Stimulated activated naive CD4-positive, alpha-beta T cell (primary cell): ENCODE measurements around the gene CLEC16A.

Experiments
- DNase-seq, 6 experiments: peaks; one replicate each; lab custom pipeline; 2025; lab: John Stamatoyannopoulos, UW

CLEC16A gene

DNA sequence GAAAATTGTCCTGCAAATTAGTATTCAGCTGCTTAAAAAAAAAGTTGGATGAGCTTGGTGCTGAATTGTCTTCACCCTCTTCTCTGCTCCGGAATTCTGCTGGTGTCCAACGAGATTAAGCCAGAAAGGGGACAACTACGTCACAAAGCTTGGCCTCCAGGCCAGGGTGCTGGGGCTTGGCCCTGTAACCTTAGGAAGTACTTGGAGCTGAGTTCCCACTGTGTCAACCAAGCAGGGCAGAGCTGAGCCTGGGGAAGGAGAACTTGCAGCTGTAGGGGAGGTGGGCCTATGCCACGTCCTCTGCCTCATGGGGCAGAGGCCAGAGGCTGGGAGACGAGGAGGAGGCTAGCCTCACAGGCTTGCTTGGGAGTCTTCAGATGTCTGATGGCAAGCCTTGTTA, 71.2 kb downstream of the CLEC16A start:
- no peak for DNase-seq

GRCh38 chr16:11016524-11016988, 72.2 kb downstream of the CLEC16A start:
- DNase-seq: no peak

- DNase-seq: no peak
Measured at GRCh38 chr16:11016993-11017392, 72.6 kb downstream of the CLEC16A start.

- no peak for DNase-seq
Measured at GRCh38 chr16:11017499-11017898, 73.1 kb downstream of the CLEC16A start.

GRCh38 chr16:11020388-11020787, 76.0 kb downstream of the CLEC16A start:
- no peak for DNase-seq

GRCh38 chr16:11020792-11021551, 76.6 kb downstream of the CLEC16A start:
- DNase-seq: no peak

DNA sequence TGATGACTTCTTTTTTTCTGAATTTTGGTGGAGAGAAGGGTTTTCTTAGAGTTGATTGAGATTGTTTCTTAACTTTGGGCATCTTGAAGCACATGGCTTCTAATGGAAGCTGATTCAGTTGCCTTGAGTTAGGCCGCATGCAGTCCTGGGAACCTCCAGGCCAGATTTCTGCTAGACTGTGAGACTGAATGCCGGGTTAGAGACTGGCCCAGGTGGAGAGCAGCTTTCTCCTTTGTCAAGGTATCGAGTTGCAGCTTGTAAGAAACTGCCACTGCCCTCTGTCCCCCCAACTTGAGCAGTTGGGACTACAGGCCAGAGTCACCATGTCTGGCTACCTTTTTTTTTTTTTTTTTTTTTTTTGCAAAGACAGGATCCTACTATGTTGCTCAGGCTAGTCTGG, 77.6 kb downstream of the CLEC16A start:
- no peak for DNase-seq

DNA sequence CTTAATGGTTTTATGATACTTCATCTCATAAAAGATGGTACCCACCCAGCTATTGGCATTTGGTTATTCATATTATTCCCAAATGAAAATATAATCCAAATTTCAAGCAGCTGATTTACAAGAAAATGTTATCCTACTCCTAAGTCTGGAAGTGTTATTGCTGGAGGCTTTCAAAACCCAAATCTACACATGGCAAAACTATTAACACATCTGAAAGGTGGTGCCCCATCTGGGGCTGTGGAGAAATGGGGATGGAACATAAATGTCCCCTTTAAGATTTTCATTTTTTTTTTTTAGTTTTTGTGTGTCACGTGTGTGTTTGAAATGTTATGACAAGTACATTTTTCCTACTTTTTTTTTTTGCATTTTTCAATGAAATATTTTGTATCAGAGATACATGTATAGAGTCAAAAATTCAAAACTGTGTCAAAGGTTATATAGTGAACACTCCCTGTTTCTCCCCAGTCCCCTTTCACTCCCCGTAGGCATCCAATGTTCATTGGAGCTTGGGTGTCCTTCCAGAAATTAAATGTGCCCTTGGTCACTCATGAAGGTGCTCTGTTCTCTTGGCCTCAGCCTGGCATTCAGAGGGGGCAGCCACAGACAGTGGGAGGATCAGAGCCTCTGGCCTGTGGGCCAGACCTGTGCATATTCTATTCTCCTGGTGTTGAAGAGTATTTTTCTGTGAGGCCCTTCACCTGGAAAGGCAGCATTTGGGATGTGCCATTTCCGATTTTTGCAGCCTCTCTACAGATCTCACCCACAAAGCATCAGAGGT, 79.1 kb downstream of the CLEC16A start:
- no peak for DNase-seq

- DNase-seq: no peak
Measured at GRCh38 chr16:11024333-11025053, 80.1 kb downstream of the CLEC16A start.

GRCh38 chr16:11025120-11025531, 80.8 kb downstream of the CLEC16A start:
- no peak for DNase-seq

DNA sequence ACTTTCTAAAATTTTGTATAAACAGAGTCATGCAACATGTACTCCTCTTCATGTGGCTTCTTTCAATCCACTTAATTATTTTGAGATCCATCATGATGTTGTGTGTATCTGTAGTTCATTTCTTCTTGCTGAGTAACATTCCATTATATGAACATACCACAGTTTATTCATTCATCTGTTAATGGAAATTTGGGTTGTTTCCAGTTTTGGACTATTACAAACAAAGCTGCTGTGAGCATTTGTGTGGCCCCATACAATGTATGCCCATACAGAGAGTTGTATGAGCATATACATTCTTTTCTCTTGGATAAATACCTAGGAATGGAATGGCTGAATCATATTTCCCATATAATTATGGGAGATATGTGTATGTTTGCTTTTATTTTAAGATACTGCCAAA, 85.6 kb downstream of the CLEC16A start:
- DNase-seq: no peak

GRCh38 chr16:11030990-11031510, 86.7 kb downstream of the CLEC16A start:
- no peak for DNase-seq

DNA sequence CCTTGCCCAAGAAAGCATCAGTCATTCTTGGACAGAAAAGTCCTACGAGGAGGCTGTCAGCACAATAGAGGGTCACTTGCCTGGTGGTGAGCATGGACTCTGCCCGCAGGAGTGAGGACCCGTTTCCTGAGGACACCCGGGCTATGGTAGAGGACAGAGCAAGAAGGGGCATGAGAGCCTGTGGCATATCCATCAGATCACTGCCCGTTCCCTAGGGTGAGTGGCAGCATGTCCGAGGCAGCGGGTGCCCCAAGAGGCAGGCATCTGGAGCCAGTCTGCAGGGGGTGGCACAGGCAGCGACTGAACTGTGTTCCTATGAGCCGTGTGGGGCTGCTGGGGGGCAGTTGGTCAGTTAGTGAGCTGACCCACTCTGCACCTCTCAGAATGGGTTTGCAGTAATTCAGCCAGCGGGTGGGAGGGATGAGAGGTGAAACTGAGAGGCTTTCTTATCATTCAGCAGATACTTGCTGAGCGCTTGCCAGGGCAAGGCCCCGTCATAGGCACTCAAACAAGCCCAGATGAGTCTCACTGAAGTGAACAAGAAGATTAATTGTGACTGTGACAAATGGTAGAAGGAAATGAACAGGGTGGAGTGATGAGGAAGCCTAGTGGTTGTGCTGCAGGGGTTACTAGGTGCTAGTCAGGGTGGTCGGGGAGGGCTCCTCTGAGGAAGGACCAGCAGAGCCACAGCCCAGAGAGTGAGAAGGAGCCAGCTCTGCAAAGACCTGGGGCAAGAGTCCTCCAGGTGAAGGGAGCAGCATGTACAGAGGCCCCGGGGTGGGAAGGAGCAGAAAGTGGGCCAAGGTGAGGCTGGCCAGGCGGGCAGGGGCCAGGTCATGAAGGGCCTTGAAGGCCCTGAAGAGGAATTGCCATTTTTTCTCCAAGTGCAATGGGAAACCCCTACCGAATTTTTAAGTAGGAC, 87.9 kb downstream of the CLEC16A start:
- no peak for DNase-seq

GRCh38 chr16:11032922-11033291, 88.5 kb downstream of the CLEC16A start:
- no peak for DNase-seq

DNA sequence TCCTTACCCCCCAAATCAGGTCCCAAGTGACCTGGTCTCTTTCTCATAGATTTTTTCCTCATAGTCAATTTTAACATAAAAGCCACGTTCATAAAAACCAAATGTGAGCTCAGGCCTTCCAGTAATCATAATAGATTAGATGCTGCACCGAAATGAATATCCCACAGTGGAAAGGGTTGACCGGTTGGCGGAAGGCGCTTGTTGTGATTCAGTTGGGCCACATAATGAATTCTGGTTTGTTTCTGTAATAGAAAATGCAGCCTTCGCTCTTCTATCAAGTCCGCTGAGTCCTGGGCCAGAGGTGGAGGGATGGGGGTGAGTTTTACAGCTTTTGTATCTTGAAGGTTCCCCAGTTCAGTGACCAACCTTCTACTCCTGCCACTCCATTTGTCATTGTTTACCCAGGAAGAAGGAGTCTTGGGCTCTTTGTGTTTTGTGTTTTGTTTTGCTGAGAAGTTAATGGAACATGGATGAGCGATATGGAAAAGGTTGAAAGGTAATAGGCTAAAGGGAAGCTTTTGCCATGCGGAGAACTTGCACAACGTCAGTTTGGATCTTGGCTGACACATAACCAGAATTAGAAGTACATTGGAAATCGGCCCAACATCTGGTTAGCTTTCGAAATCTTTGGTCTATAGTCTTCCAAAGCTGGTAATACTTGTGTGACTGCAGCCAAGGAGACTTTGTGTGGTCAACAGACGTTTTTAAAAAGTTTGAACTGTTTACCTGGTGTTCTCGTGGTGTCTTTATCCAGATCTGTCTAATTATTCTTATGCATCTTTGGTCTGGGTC, 89.5 kb downstream of the CLEC16A start:
- no peak for DNase-seq

DNA sequence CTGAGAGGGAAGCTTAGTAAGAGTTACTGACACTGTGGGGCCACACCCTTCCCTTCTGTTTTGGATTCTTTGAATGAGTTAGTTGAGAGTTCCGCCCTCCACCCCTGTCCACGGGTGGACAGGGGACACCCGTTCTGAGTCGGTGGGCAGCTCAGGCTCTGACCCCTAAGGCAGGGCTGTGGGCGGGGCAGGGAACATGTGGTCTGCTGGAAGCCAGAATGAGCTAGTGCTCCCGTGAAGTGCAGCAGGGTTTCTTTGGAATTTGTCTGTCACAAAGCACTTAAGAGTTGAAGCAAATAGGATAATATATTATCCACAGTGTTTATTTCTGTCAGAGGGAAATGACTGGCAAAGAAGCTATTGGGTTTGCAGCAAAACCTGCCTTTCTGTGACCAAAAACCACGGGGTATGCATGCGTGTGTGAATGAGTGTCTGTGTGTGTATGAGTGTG, 90.1 kb downstream of the CLEC16A start:
- DNase-seq: no peak

GRCh38 chr16:11035096-11035495, 90.7 kb downstream of the CLEC16A start:
- no peak for DNase-seq

DNA sequence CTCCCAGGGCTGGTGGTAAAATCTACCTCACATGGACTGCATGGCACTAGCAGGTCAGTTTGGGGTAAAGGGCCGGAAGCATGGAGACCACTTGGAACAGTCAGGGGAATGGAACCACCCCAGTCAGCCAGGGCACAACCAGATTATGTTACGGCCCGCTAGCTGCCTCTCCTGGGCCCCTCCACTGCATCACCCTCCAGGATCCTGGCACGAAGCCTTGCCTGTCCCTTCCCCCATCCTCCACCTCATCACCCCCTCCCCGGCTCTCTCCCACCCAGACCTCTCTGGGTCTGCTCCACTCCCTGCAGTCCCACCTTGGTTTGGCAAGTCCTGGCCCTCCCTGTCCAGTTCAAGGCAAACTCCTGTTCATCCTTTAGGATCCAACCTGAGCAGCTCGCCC, 91.7 kb downstream of the CLEC16A start:
- no peak for DNase-seq

GRCh38 chr16:11036868-11037410, 92.6 kb downstream of the CLEC16A start:
- DNase-seq: no peak

- DNase-seq: no peak
Measured at GRCh38 chr16:11038305-11038704, 93.9 kb downstream of the CLEC16A start.
